ENCODE measurements around the gene TNFSF10.

TNFSF10 gene

DNA sequence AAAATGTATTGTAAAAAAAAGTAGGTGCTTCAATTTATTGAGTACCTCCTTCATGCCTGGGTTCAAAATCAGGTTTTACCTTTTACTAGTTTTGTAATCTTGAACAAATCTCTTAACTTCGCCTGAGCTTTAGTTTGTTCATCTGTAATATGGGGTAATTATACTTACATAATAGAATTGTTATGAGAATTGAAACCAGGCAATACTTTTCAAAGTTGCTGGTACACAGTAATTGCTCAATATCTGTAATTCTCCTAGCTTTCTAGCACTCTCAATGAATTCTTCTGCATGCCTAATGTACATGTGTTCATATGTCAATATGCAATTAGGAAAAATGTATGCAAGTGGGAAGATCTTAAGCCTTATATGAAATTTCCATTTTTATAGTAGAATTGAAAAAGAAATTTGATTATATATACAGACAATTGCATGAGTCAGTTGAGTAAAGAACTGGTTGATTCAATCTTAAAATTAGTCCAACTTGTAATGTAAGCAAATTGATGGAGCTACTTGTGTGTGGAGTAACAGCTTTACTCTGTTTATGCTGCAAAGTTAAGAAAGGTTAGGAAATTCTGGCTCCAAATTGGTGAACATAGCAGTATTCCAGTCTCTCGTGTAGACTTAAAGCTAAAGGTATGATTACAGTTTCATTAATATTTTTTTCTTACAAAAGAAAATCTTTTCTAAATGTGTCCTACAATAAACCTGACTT is 4.1 kb downstream of the TNFSF10 start:
- no peak for DNase-seq (ENCODE audit: low read depth in 4 of 4, low spot score in 1 of 4)

DNA sequence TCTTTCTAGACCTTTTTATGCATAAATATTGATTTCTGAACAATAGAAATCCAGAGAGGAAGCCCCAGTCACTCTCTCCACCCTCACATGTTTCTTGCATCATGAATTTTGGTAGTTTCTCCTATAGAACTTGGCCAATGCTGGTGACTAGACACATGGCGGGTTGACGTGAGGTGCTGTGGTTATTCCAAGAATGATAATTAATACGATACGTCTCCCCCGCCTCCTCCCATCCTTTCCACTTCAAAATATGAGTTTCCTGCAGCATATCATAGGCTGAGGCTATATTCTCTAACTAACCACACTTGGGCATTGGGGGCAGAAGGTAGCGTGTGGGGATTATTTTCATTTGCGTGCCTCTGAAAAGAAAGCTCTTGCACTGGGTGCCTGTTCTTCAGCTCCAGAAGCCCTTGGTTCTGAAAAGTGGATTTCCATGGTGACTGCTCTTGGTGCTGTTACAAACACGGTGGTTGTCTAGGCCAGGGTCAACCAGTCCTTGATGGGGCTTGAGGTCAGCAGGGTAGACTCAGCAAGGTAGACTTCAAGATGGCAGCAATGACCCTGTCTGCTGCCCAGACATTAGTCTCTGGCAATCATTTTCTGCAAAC is 5.3 kb downstream of the TNFSF10 start:
- DNase-seq (ENCODE audit: low read depth in 4 of 4, low spot score in 1 of 4), result peak in 2 of 4 experiments; percentile 21 to 54

DNA sequence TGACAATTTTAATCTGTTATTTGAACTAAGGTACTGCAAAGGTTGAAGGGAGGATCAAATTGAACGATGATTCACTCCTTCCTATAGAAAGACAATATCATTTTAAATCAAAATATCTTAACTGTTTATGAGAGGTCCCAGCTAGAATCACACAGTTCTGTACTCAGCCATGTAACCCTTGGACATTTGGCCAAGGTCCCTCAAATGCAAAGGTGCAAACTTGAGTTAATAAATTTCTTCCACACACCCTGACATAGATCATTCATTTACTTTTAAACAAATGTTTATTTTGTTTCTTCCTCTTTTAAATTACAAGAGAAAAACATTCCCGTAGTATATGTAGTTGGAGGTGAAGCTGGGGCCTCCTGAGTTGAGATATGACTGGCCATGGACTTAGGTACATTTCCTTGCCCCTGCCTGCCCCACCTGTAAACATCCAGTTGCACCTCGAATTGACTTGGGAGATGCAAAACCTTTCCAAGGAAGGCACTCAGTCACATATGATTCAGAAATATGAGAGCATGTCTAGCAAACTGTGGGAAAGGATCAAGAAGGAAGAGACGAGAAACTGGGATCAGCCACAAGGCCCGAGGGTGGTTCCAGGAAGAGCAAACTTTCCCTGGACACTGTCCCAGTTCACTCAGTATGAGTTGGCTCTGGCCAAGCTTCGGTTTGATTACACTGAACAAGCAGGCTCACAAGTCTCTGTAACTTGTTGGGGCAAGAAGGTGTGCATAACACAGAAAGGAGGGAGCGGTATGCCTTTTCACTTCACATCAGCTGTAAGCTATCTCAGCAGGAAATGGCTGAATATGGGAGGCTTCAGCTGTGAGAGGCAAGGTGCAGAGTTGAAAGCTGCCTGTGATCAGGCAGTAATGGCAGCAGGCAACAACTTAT is 6.7 kb downstream of the TNFSF10 start:
- DNase-seq (ENCODE audit: low read depth in 4 of 4, low spot score in 1 of 4), result no peak

DNA sequence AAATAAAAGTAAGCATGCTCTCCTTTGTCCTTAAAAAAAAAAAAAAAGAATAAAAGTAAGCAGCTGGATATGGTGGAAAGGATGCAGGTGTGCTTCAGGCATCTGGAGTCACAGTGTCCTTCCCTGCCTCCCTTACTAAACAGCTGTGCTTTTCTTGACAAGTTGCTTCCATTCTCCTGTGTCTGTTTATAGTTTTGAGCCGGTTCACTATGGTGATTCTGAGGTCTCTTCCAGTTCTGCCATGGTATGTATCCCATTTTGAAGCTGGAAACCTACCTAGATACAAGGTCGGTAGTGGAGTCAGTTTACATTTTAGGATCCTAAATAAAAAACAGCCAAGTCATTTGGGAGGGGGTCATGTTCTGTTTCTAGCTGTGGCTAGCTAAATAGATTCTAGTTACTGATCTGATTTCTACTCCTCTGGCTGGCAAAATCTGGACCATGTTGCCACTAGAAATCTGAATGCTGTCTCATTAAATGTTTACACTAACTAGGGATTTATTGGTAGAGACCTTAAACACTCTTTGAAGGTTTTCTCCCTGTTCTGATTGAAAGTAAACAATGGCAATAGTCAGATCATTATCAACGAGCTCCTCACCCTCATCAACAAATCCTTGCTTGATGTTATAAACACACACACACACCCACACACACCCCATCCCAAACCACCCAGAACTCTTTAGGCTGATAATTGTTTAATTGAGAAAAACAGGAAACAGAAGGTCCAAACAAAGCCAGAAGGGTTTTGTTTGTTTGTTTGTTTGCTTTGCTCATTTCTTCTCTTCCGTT is 7.9 kb downstream of the TNFSF10 start:
- no peak for DNase-seq (ENCODE audit: low read depth in 4 of 4, low spot score in 1 of 4)

DNA sequence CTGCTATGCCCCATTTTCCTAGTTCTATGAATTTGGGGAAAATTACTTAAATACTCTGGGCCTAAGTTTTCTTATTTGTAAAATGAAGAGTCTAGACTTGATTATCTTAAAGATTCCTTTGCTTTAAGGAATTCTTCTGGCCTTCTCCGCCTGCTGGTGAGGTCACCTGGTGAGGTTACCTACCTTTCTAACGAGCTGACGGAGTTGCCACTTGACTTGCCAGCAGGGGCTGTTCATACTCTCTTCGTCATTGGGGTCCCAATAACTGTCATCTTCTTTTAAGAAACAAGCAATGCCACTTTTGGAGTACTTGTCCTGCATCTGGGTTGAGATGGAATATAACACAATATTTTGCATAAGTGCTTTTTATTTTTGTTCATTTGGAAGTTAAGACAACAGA is 8.6 kb downstream of the TNFSF10 start:
- no peak for DNase-seq (ENCODE audit: low read depth in 4 of 4, low spot score in 1 of 4)

DNA sequence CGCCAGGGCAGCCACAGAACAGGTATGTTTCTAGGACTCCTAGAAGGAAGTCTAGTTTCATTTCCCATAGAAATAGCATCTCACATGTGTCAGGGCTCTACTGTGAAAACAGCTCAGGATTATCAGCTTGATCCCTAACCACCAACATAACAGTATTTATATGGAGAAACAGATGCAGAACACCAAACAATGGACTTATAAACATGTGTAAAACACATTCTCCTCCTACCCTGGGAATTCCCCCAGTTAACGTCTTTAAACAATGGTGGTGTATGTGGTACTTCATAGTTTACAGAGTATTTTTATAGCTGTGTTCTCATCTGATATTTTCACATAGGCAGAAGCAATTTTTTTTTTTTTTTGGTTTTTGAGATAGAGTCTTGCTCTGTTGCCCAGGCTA is 9.7 kb downstream of the TNFSF10 start:
- DNase-seq (ENCODE audit: low read depth in 4 of 4, low spot score in 1 of 4), result no peak

DNA sequence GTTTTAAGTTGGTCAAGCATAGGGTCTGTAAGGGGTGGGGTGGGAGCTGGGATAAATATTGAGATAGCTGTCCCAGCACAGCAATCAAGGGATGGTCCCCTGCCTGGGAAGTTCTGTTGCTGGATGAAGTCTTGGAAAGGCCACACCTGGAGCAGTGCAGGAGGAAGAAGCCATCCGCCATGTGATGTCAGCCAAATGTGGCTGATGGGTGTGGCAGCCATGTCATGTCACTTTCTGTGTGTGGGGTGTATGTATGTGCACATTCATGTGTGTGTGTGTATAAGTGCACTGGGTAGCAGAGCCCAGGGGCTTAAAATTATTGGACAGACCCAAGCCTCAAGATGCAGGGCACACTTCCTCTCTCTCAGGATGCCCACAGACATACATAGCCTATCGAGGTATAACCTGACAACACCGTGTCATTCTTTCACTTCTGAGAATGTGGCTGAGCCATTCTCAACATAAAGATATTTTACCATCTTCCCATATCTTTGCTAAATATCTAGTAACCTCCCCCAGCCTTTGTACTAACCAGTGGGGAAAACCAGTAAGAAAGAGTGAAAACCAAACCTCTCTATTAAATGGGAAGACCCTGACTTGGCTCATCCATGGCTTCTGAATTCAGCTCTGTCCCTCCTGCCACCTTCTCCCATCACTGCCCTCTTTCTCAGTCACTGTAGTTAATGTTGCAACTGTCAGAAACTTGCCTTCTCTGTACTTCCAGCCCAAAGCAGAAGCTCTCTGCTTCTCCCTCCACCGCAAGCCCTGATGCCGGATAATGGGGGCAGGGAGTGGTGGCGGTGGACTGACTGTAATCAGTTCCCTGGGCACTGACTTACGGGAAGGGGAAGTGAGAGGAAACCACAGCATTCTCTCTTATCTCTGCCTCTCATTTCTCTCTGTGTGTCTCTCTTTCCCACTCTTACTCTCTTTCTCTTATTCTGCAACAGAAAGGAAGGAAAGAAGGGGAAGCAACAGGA is 11.2 kb downstream of the TNFSF10 start:
- DNase-seq (ENCODE audit: low read depth in 4 of 4, low spot score in 1 of 4), result peak in 2 of 4 experiments; percentile 30 to 63

DNA sequence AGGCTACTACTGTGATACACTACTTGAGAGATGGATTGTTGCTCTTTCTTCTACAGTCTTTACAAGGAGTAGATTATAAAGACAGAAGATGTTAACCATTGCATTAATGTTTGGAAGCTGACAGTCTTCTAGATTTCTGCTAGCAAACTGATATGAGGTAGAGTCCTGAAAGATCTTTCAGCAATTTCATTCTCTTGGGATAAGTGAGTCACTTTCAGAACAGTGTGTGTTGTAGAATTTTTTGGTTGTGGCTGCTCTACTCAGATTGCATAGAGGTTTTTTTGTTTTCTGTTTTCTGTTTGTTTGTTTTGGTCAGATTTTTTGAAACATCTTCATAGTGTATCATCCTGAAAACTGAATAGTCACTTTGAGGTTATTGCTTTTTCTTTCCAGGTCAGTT is 17.1 kb downstream of the TNFSF10 start:
- no peak for DNase-seq (ENCODE audit: low read depth in 4 of 4, low spot score in 1 of 4)

DNA sequence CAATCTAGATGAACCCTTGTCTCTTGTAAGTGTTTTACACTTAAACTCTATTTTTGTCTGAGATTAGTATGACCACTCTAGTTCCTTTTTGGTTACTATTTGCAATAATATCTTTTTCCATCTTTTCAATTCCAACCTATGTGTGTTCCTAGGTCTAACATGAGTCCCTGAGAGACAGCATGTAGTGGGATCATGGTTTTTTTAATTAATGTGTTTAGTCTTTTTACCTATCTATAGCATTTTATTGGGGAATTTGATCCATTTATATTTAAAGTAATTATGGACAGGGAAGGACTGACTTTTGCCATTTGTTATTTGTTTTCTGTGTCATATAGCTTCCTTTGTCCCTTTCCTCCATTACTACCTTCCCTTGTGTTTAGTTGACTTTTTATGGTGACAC is 21.7 kb downstream of the TNFSF10 start:
- DNase-seq (ENCODE audit: low read depth in 4 of 4, low spot score in 1 of 4), result no peak

DNA sequence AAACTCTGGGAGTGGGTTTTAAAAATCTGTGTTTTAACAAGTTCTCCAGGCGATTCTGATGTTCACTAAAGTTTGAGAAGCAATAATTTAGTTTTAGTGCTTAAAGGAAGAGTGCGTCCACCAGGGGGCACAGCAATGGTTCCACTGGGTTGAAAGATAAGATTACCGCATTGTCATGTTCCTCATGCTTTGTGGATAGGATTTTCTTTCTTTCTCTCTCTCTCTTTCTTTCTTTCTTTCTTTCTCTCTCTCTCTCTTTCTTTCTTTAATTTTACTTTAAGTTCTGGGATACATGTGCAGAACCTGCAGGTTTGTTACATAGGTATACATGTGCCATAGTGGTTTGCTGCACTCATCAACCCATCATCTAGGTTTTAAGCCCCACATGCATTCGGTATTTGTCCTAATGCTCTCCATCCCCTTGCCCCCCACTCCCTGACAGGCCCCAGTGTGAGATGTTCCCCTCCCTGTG is 33.0 kb downstream of the TNFSF10 start:
- peak; percentile 62 to 78 (median 68) for DNase-seq (ENCODE audit: low read depth in 4 of 4, low spot score in 1 of 4)

DNA sequence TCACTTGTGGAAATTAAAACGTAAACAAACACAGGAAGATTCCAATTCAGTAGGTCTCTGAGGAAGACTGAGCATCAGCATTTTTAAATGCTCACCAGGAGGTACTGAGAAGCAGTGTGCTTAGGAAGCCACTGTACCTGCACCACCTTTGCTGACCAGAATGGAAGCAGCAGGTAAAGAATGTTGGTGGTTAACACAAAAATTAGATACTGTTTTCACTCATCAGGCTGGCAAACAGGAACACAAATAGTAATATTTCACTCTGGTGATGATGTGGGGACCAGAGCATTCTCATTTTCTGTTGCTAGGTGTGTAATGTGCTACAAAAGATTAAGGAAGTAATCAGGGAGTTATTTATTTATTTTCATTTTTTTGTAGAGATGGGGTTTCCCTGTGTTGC is 45.1 kb downstream of the TNFSF10 start:
- no peak for DNase-seq (ENCODE audit: low read depth in 4 of 4, low spot score in 1 of 4)

DNA sequence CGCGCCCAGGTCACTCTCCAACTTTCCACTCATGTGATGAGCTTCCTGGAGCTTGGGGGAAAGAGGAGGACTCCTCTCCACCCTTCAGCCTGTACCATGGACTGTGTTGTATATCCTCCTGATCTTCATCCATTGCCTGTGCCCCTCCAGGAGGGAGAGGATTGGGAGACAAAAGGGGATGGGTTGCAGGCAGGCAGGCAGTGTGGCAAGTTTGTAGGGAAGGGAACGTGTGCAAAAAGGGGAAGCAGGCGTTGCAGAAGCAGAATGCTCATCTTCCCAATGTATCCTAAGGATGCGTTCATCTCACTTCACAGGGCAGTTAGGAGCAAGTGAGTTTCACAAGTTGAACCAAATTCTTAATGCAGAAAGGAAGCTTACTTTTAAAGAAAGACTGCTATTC is 46.9 kb downstream of the TNFSF10 start:
- no peak for DNase-seq (ENCODE audit: low read depth in 4 of 4, low spot score in 1 of 4)

DNA sequence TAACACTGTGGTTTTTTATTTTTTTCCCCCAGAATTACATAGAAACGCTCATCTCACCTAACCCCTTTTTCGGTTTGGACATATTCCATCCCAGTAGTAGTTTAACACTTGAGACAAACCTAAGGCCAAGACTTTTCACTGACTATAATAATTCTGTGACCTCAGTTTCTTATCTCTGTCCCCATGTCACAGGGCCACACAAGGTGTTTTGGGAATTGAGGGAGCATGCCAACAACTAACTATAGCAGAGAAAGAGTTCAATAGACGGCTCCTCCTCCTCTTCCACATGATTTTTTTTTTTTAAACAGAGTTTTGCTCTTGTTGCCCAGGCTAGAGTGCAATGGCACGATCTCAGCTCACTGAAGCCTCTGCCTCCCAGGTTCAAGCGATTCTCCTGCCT is 47.5 kb downstream of the TNFSF10 start:
- DNase-seq (ENCODE audit: low read depth in 4 of 4, low spot score in 1 of 4), result no peak

DNA sequence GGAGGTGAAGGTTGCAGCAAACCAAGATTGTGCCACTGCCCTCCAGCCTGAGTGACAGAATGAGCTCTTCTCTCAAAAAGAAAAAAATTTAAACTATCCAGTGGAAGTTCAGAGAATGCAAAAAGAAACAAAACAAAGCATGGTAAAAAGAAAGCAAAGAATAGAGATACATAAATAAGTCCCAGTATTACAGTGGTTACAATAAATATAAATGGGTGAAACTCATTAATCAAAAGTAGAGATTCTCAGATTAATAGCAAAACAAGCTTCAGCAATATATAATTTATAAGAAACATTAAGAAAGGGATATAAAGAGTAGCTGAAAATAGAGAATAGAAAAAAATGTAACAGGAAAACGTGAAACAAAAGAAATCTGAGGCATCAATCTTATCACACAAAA is 51.3 kb downstream of the TNFSF10 start:
- no peak for DNase-seq (ENCODE audit: low read depth in 4 of 4, low spot score in 1 of 4)

DNA sequence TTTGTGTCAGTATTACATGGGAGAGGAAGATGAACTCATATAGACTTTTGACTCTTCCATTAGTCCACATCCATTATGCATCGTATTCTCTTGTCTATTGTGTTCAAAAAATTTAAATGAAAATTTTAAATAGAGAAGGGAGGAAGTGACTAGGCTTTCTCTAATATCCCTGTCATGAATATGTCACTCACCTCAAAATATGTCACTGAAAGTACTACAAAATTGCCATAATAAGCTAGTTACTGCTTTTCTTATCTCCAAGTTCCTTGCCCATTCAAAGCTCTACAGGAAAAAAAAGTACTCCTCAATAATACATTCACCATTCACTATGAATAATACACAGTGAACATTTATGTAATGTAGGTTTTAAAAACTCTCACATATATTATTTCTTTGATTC is 52.6 kb downstream of the TNFSF10 start:
- DNase-seq (ENCODE audit: low read depth in 4 of 4, low spot score in 1 of 4), result no peak

DNA sequence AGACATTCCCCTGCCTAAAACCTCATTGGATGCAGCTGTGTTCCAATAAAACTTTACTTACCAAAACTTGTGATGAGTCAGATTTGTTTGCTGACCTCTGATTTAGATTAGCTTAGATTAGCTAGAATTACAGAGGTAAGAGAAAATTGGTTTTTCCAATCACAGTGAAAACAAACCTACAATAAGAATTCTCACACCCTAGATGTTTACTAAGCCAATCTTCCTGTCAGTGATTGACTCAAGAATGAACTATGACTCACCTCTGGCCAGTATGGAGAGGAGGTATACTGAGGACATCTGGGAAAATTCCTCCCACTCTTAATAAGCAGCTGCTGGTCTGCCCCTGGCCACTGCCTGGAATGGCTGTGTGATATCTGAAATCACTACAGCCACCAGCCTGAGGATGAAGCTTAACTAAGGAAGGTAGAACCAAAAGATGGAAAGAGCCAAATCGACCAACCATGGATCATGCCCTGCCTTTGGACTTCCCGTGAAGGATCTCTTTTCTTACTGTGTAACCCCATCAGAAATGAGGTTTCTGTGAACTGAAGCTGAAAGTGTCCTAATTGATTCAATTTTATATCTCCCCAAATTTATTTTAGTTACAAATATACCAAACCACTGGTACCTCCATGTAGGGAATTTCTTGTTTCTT is 55.9 kb downstream of the TNFSF10 start:
- DNase-seq (ENCODE audit: low read depth in 4 of 4, low spot score in 1 of 4), result no peak

DNA sequence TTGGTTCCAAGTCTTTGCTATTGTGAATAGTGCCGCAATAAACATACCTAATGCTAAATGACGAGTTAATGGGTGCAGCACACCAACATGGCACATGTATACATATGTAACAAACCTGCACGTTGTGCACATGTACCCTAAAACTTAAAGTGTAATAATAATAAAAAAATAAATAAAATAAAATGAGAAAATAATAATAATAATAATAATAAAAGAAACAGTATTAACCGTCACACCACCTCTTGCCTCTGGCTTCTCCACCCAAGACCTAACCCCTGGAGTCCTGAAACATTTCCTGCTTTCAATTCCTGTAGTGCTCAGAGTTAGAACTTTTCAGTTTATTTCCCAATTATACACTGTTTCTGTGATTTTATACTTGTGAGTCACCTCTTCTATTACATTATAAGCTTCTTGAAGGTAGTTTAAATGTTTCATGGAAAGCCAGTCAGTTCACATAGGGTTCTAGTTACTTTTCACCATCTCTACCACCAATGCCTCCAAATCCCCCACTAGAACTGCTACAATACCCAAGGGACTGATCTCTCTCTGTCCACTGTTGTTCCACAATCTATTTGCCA is 56.6 kb downstream of the TNFSF10 start:
- no peak for DNase-seq (ENCODE audit: low read depth in 4 of 4, low spot score in 1 of 4)

DNA sequence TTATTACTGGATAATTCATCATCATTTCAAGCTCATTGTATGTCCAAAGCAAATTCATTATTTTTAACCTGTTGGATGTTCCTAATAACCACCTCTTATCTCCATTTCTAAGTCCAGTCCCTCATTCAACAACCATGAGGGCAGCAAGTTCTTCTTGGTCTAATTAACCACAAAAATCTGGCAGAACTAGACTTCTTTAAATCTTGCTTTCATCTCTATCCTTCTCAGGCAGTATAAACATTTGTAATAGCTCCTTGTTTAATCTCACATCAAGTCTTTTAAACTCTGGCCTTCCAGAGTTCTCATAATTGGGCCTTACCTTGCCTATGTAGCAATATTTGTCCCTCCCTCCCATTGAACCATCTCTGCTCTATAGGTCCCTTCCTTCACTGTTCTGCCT is 57.9 kb downstream of the TNFSF10 start:
- no peak for DNase-seq (ENCODE audit: low read depth in 4 of 4, low spot score in 1 of 4)

DNA sequence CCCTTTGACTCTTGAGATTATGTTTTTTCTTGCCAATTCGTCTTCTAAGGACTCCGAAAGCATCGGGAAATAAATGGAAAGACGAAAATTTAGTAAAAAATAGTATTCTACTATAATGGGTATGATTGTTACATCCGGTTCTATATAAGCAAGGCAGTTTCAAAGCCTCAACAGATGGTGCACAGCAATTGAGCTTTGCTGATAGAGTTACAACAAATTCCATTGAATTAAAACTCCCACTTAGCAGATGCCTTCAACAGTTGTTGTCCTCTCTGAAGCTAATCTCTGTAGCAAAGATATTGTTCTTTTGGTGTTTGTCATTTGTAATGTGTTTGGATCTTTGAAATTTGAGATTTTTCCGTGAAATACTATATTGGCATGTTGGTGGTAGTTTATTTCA is 58.9 kb downstream of the TNFSF10 start:
- no peak for DNase-seq (ENCODE audit: low read depth in 4 of 4, low spot score in 1 of 4)

Data from stimulated activated CD4-positive, alpha-beta T cell treated with anti-CD3 and anti-CD28 coated beads, Interleukin-1b, Interleukin-23, amount 100 ng/mL, for 24 hours (primary cell).